Natural killer cell (primary cell): ENCODE measurements around the gene MED26. TPM values are rescaled to one million over a fixed set of nuclear protein-coding genes. Genes with fewer than 3 reads are reported as not detected.

Experiments
- ATAC-seq, 3 donors: fragments of 150-1000 bp in 2 of 3; fragments of 200-7000 bp in 1 of 3; cut with Tn5 transposase; 1 replicate in 1 of 3; 2 replicates in 2 of 3; pipeline ENCODE4 v1.10.0; 2021; ENCODE audit warnings: mild to moderate bottlenecking in 2 of 3, moderate library complexity in 2 of 3
- DNase-seq, 2 donors: peaks; one replicate each; pipeline versions ENCODE4 v3.0.0 to v3.0.0-alpha.2; 2013 to 2021; ENCODE audit warnings: mixed read lengths in 1 of 2
- H3K27ac ChIP-seq: one replicate; pipeline ENCODE4 v1.5.1; 2013; ENCODE audit warnings: mild to moderate bottlenecking, low read length
- H3K27me3 ChIP-seq: one replicate; pipeline ENCODE4 v1.6.1; 2013; ENCODE audit warnings: low read length; ENCODE audit not compliant: control insufficient read depth, insufficient read depth
- H3K36me3 ChIP-seq: one replicate; pipeline ENCODE4 v1.6.1; 2013; ENCODE audit warnings: low read length; ENCODE audit not compliant: control insufficient read depth, insufficient read depth
- H3K4me1 ChIP-seq: one replicate; pipeline ENCODE4 v1.6.1; 2013; ENCODE audit warnings: low read length; ENCODE audit not compliant: control insufficient read depth, insufficient read depth
- H3K4me3 ChIP-seq: one replicate; pipeline ENCODE4 v1.5.1; 2013; ENCODE audit warnings: low read length
- H3K9me3 ChIP-seq: one replicate; pipeline ENCODE4 v1.6.1; 2013; ENCODE audit warnings: low read length; ENCODE audit not compliant: control insufficient read depth, insufficient read depth
- H3K27ac Mint-ChIP-seq, 2 donors: one replicate each; pipeline ENCODE4 v1.8.0; 2022; ENCODE audit warnings: mild to moderate bottlenecking in 2 of 2, mixed read lengths in 2 of 2, moderate library complexity in 1 of 2
- H3K27me3 Mint-ChIP-seq, 2 donors: one replicate each; pipeline ENCODE4 v1.8.0; 2022; ENCODE audit warnings: low read depth in 2 of 2, mixed read lengths in 2 of 2
- H3K36me3 Mint-ChIP-seq: one replicate; pipeline ENCODE4 v1.8.0; 2022; ENCODE audit warnings: mixed read lengths
- H3K4me1 Mint-ChIP-seq, 2 donors: one replicate each; pipeline ENCODE4 v1.8.0; 2022; ENCODE audit warnings: mixed read lengths in 2 of 2
- H3K4me3 Mint-ChIP-seq: one replicate; pipeline ENCODE4 v1.8.0; 2022; ENCODE audit warnings: mild to moderate bottlenecking, moderate library complexity, mixed read lengths
- H3K9me3 Mint-ChIP-seq, 2 donors: one replicate each; pipeline ENCODE4 v1.8.0; 2022; ENCODE audit warnings: mixed read lengths in 2 of 2
- WGBS: methylation state at CpG from one replicate; pipeline ENCODE4 v1.1.7; 2013; ENCODE audit warnings: missing lambda C conversion rate; ENCODE audit not compliant: insufficient coverage; 5-methylcytosine and 5-hydroxymethylcytosine counted together
- intact Hi-C: fragments of 100-400 bp; cut with micrococcal nuclease; formaldehyde crosslinking; loops from one replicate; pipeline ENCODE4 v1.14.2; 2022
- total RNA-seq, 4 donors: library from RNA; stranded (reverse); fragments of 120-200 nt in 1 of 4; gene quantifications; one replicate each; pipeline versions ENCODE4 v1.2.3 to v1.2.4, GENCODE V29; 2013 to 2022
- TF ChIP-seq, protein P1 (sequence below): fragments of 200-600 bp; IDR thresholded peaks from one replicate; pipeline ENCODE4 v1.8.0; 2022; ENCODE audit warnings: antibody characterized with exemption

MED26 gene
- total RNA-seq, 3 donors from 2014 or later (not counting 1 experiment from before 2014, with no cell fraction given) = 34.7 to 47.5 (median 47.3) TPM

DNA sequence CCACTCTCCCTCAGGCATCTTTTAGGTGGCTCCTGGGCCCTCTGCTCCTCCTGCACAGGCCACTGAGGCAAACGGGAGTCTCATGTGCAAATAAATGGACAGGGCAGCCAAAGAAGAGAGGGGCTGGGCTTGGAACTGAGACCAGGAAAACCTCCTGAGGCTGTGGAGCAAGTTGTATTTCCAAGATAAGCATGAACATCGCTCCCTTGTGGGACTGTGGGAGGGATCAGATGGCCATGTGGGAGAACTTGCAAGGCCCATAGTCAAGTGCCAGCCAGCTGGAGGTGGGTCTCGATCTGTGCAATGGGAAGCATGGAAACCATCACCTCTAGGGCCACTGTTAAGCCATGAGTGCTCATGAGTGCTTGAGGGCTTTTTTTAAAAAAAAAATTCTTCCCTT, 24.9 kb downstream of the MED26 start:
- H3K36me3 ChIP-seq = no peaks in the 10 kb centered on the region
- ATAC-seq (no peak), DNase-seq (no peak)
- no peaks in the 10 kb centered on the region for H3K9me3 Mint-ChIP-seq
- TF ChIP-seq, protein P1, sequence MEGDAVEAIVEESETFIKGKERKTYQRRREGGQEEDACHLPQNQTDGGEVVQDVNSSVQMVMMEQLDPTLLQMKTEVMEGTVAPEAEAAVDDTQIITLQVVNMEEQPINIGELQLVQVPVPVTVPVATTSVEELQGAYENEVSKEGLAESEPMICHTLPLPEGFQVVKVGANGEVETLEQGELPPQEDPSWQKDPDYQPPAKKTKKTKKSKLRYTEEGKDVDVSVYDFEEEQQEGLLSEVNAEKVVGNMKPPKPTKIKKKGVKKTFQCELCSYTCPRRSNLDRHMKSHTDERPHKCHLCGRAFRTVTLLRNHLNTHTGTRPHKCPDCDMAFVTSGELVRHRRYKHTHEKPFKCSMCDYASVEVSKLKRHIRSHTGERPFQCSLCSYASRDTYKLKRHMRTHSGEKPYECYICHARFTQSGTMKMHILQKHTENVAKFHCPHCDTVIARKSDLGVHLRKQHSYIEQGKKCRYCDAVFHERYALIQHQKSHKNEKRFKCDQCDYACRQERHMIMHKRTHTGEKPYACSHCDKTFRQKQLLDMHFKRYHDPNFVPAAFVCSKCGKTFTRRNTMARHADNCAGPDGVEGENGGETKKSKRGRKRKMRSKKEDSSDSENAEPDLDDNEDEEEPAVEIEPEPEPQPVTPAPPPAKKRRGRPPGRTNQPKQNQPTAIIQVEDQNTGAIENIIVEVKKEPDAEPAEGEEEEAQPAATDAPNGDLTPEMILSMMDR = no peak
- H3K27ac Mint-ChIP-seq = no peak overlapping the region
- no peaks in the 10 kb centered on the region for H3K27me3 ChIP-seq
- WGBS = 97% methylated on average over 3 of the region's 3 CpGs
- H3K4me1 Mint-ChIP-seq = peaks cover 29 to 45% of the 10 kb centered on the region in 2 donors
- H3K9me3 ChIP-seq = no peaks in the 10 kb centered on the region
- H3K4me1 ChIP-seq = peaks cover 14% of the 10 kb centered on the region
- intact Hi-C loops = no loop called here
- H3K4me3 ChIP-seq = no peak overlapping the region
- no peaks in the 10 kb centered on the region for H3K27me3 Mint-ChIP-seq
- H3K4me3 Mint-ChIP-seq = no peak overlapping the region
- H3K27ac ChIP-seq = no peak overlapping the region
- no peaks in the 10 kb centered on the region for H3K36me3 Mint-ChIP-seq

DNA sequence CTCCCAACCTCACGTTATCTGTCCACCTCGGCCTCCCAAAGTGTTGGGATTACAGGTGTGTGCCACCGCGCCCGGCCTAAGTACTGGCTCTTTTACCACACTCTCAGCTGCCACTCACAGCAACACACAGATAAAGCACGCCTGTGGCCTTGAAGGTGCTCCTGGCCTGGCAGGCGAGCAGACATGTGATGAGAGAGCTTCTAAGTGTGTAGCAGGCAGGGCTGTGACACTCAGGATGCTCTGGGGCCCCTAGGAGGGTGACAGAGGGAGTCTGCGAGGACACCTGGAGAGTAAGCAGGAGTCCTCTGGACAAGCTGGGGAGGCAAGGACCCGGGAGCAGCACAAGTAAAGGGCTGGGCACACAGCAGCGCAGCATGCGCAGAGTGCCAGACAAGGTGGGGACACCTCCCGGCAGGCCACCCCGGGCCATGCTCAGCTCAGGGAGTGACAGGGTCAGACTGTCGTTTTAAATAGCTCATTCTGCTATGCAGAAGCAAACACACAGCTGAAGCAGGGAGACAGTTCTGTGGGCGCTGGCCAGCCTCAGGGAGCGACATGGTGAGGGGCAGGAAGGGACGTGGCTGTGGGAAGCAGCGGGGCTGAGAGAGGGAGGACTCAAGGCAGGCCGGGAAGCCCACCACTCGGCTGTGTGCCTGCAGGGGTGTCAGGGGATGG, 26.5 kb downstream of the MED26 start:
- Histone ChIP-seq H3K27me3 (no peaks in the 10 kb centered on the region), H3K4me1 (peaks cover 8% of the 10 kb centered on the region), H3K9me3 (no peaks in the 10 kb centered on the region), H3K36me3 (no peaks in the 10 kb centered on the region), H3K27ac (no peak overlapping the region), H3K4me3 (no peak overlapping the region)
- peaks cover 35 to 47% of the 10 kb centered on the region in 2 donors for H3K4me1 Mint-ChIP-seq
- H3K27me3 Mint-ChIP-seq = no peaks in the 10 kb centered on the region
- H3K4me3 Mint-ChIP-seq = no peak overlapping the region
- intact Hi-C loops = no loop called here
- WGBS = 96% methylated on average over 20 of the region's 20 CpGs
- TF ChIP-seq, protein P1 = no peak
- no peak for DNase-seq
- no peaks in the 10 kb centered on the region for H3K36me3 Mint-ChIP-seq
- no peaks in the 10 kb centered on the region for H3K9me3 Mint-ChIP-seq
- no peak for ATAC-seq
- H3K27ac Mint-ChIP-seq = no peak overlapping the region

DNA sequence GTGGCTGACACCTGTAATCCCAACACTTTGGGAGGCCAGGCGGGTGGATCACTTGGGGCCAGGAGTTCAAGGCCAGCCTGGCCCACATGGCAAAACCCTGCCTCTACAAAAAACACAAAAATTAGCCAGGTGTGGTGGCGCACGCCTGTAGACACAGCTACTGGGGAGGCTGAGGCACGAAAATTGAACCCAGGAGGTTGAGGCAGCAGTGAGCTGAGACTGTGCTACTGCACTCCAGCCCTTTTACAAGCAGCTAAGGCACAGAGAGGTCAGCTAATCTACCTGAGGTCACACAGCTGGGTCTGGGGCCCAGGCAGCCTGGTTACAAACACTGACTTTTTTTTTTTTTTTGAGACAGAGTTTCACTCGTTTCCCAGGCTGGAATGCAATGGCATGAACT, 27.2 kb downstream of the MED26 start:
- ATAC-seq (no peak), DNase-seq (no peak)
- H3K27ac Mint-ChIP-seq = peak overlapping the region in 1 of 2 donors; percentile 58
- 96% methylated on average over 5 of the region's 5 CpGs for WGBS
- TF ChIP-seq, protein P1 = no peak
- H3K27me3 Mint-ChIP-seq = no peaks in the 10 kb centered on the region
- Histone ChIP-seq H3K36me3 (no peaks in the 10 kb centered on the region), H3K9me3 (no peaks in the 10 kb centered on the region), H3K27ac (no peak overlapping the region), H3K4me3 (no peak overlapping the region), H3K27me3 (no peaks in the 10 kb centered on the region), H3K4me1 (peaks cover 15% of the 10 kb centered on the region)
- peaks cover 39 to 53% of the 10 kb centered on the region in 2 donors for H3K4me1 Mint-ChIP-seq
- no peaks in the 10 kb centered on the region for H3K9me3 Mint-ChIP-seq
- no peak overlapping the region for H3K4me3 Mint-ChIP-seq
- H3K36me3 Mint-ChIP-seq = no peaks in the 10 kb centered on the region
- intact Hi-C loops = no loop called here
